Activated CD4-positive, alpha-beta T cell treated with anti-CD3 and anti-CD28 coated beads for 1 hour (primary cell): ENCODE results near the gene ZNF474.

ENCODE experiments used
- DNase-seq: peaks from one replicate; pipeline ENCODE4 v3.0.0-alpha.2; 2020

Gene ZNF474

DNA sequence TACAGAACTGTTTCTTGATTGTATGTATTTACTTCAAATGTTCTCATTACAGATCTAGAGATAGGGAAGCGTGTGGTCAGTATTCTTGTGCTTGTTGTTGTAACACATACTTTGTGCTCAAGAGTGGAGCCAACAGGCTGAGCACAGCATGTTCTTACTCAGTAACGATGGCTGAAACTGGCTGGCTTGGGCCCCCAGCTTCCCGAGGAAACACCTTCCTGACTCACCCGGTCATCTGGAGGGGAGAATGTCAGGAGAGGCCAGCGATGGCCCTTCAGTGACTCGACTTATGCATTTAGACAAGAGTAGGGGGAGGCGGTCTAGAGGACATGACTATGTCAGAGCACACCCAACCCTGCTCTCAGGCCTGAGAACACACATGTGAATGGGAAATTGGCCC lies 25.6 kb downstream of the ZNF474 start:
- no peak for DNase-seq

DNA sequence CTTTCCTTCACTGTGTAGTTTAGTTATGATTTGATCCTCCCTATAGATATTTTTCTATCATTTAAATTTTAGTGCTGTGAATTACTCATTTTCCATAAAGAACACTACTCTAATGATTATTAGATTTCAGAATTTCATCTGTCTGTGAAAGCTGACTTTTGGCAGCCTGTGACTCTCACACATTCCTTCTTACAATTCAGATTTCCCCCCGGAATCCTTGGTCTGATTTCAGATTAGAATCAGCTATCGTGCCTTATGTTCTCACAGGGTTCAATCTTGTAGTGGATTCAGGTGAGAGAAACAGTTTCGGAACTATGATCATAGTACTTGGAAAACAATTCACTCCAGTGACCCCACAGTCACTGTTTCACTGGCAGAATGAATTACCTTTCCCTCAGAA lies 26.2 kb downstream of the ZNF474 start:
- DNase-seq: no peak

DNA sequence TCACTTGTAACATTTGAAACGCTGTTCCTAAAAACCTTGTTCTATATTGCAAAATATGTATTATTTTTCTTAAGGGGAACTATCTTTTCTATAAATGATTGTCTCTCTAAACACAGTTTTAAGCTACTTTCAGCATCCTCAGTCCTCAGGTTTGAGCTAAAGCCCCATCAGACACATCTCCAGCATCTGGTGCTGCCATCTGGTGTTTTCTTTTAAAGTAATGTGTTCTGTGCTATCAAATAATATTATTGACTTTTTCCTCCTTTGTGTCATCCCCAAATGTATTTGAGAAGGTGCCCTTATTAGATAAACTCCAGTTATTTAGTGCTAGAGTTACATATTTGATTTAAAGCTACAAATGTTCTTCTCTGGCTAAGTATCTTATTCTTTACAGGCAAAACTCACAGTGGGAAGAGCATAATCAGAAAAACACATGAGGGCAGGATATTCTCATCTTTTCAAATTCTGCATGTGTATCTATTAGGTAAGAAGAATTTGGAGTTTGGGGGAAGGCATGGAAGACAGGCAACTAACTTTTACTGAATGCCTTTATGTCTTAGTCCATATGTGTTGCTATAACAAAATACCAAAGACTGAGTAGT lies 27.5 kb downstream of the ZNF474 start:
- no peak for DNase-seq

DNA sequence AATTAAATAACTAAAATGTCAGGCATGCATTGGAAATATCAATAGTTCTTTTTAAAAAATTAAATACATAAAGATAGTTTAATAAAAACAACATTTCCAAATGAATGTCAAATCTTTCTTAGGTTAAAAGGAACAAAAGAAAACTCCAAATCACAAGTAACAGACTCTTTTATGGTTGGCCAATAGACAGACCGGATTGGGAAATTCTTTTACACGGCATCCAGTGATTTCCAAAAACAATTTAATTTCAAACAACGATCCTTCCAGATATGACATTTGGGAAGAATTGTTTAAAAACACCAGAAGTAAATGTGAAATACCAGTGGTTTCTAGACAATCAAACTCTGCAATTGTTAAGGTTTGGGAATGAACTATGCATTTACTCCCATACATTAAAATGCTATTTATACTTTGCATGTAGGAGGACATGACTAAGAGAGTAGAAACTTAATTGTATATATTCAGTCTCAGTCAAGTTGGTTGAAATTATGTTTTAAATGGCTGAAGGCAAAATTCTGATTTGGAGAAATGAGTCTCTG lies 32.8 kb downstream of the ZNF474 start:
- no peak for DNase-seq

DNA sequence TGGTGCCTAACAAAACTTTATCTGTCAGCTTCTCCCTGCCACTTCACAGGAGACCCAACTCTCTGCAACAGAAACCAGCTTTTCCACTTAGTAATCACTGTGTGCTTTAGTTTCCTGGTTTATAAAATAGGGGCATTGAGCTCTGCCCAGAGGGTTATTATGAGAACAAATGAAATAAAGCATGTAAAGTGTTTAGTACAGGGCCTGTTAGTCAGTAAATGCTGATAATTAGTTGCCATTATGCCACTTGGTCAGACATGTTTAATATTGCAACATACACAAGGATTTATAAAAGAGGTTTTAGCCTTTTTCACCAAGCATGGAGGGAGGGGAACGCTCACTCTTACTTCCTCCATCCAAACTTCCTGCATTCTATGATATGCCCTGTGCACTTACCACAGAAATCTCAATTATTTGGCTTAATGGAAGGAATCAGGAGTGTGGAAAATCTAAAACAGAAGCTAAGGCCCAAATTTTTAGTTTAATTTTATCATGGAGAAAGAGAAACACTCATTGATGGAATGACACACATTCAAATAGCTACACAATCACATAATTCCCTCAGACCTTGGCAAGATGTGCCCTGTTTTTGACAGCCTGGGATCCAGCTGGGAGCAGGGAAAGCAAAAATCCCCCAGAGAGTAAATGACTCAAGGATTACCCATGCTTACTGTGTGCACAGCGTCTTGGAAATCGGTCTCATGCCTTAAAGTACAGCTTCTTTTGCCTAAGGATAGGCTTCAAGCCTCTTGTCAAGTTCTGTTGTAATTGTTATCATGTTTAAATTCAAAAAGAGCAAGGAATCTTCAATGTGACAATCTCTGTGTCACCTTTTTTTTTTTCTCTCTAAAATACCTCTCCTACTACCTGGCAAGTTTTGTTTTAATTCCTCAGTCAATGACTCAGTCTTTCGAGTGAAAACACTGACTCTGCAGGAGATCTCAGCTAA lies 34.0 kb downstream of the ZNF474 start:
- no peak for DNase-seq

DNA sequence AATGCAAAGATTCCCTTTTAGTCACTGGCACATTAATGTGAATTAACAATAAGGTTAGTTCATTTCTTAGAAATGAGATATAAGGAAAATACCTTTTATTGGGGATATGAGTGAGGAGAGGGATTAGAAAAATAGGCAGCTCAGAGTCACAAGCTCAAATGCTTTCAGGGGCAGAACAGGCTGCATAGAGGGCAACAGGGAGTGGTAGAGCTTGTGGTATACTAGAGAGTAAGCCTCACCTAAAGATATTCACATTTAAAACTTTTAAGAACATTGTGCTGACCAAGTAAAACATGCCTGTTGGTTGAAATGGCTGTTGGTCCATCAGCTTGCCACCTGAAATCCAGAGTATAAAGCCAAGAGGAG lies 34.7 kb downstream of the ZNF474 start:
- no peak for DNase-seq

DNA sequence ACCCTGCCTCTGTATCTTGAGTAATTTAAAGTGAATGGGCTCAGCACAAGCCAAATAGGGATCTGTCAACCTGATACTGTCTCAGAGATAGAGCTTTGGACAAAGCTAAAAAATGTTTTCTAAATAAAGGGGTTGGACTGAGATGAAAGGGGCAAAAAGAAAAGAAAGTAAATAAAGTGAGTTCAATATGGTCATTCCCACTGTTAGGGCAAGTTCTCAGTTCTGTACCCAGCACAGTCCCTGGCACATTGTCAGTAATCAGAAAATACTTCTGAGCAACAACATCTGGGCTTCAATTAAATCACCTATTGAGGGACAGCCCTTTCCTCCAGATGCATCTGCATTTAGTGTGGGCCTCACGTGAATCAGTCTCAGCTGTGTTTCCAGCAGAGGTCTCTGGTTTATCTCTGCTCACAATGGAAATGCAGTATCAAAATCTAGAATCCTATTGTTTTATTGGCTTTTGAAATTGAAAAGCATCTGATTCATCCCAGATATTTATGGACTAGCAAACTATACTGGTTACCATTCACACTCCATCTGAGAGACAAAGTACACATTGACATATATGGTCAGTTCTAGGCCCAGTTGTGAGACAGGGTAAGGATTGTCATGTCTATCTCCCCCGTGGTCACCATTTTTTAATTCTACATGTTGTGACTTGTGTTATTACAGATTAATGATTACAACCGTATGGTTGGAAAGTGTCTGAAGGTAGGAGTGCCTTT lies 35.6 kb downstream of the ZNF474 start:
- no peak for DNase-seq

DNA sequence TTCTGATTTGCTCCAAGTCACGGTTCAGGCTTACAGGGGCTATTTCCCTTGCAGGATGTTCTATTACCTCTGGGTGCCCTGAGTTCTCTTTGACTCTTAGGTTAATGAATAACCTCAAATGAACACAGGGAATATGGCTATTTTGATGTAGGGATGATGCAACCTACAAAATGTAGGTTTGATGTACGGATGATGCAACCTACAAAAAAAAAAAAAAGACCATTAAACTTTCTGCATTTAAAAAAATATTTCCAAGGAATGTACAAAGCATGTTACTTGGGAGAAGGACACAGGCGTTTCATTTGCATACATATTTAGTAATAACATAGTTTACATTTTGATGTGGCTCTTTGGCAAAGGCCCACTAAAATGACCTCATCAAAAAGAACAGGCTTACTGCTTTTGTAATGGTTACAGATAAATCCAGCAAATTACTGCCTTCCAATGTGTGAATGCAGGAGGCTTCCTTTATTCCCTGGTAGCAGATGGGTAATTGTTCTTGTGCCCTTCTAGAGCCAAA lies 36.3 kb downstream of the ZNF474 start:
- no peak for DNase-seq

DNA sequence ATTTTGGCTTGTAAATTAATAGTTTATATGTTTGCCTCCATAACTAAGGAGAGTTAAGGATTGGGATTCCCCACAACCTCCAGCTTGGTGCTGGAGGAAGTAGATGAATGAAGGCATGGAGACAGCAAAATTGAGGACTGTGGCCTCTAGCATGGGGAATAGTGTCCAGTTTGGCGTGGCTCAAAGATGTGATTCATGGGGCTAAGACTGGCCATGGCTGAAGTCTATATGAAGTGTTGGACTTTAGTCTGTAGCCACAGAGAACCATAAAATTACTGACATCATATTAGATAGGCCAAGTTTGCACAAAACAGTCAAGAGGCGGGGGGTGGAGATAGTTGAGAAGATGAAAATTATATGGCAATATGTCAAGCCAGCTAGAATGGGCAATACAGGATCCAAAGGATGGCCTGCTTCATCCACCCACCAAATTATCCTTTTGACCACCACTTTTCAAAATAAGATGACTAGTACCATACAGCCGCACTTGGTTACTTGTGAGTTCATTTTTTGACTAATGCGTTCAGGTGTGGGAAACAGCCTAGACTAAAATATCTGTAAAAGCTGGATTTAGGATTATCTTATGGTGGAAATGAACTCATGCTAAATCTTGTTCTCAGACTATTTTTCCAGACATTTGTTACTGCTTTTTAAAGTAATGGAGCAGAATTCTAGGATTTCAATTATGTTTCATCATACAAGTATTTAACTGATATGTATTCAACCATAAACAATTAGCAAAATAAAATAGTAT lies 40.2 kb downstream of the ZNF474 start:
- no peak for DNase-seq

DNA sequence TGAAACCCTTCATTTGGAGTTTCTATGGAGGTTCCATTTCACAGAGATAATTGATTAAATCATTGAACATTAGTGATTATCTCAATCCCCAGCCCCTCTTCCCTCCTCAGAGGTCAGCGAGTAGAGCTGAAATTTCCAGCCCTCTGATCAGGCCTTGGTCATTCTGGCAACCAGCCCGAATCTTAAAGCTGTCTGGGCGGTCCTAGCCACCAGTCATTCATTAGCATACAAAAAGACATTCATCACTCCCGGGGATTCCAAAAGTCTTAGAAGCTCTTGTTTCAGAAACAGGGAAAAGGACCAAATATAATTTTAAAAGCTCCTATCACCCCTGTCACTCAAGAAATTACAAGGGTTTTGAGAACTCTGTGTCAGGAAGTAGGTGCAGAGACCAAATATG lies 41.3 kb downstream of the ZNF474 start:
- no peak for DNase-seq

DNA sequence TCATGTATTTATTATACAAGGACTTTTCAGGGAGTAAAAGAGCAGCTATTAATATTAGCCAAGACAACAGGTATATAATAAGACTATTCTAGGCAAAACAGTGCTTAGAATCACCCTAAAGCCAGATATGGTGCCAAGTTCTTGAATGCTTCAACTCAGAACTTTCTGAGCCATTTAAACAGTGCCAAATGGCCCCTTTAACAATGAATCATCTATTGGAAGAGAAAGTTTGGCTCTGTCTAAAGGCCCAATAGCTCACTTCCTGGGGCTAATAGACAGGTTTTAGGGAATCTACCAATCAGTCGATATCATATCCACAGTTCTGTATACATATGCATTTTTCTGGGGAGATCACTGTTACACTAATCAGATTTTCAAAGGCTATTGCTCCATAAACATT lies 42.9 kb downstream of the ZNF474 start:
- no peak for DNase-seq

DNA sequence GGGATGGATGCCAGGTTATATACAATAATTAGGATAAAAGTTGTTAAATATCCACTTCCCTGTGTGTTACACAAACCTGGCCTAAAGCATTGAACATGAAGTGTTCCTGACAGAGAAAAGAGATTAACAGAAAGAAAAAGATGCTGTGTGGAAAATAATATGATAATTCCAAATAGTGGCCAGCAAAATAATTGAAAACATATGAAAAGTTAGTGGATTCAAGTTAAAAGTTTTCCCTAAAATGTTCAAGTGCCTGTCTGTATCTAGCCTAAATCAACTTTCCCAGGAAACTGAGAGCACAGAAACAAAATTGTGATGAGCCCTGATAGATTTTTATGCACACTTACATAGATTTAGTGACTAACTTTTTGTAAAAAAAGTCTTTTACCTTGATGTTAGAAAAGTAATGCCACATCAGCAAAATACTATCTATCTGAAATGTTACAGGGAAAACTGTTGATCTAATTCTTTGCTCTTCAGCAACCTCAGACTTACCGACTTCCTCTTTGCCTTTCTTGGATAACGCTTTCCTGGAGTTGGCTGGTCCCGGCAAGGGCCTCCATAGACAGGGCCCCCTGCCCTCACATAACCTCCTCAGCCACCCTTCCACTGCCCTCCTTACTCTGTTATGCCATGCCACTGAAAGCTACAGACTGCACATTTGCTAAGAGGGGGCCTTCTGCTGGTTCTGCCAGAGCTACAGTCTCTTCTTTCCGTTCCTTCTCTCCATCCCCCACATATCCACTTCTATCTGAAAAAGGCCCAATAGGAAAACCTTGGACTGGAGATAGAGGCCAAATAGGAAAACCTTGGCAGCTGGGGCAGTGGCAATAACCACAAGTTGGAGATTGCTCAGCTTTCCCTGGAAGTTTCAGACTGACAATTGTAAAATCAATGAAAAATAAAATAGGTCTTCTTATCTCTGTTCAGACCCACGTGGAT lies 44.4 kb downstream of the ZNF474 start:
- no peak for DNase-seq

DNA sequence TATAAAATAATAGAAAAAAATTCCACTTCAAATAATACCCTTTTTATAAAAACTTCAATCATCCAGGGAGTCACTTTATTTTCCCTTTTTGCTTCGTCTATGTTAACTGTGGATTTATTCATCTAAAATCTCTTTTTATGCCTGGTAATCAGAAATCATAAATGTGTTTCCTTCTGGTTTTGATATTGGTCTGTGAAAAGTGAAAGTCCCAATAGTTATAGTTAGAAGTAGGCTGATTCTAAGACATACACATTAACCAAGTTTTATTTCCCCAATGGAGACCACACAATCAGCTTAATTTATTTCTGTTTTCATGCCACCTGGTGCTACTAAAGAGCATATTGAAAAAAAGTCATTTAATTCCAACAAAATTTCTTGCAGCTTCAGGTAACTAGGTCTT lies 45.7 kb downstream of the ZNF474 start:
- no peak for DNase-seq

DNA sequence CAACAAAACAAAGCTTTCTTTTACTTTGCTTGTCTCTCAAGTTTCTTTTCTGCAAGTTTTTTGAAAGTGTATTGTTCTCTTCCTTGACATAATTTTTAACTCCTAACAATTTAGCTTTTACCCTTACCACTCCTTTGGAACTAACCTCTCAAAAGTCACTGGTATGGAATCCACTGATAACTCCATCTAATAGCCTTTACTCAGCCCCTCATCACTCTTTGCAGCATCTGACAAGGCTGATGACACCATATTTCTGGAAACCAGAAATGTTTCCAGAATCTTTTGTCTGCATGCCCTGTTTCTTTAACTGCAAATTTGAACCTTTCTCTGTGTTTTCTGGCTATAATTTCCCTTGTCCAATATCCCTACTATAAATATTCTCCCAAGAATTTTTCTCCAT lies 46.5 kb downstream of the ZNF474 start:
- DNase-seq: no peak

DNA sequence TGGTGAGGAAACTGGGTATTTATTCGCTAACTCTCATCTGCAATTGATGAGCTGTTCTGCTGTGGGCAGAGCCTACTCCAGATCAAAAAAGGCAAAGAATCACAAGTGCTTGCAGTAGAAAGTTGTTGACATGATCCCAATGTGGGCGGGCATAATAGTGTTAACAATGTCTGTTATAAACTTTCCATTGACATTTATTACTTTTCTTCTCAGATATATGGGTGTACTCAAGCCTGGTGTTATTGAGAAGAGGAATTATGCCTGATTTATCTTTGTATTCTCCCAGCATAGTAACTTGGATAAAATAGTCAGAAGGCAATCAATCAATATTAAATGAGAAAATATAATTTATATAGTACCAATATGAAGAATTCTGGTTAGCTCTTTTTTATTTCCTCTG lies 47.8 kb downstream of the ZNF474 start:
- DNase-seq: no peak

DNA sequence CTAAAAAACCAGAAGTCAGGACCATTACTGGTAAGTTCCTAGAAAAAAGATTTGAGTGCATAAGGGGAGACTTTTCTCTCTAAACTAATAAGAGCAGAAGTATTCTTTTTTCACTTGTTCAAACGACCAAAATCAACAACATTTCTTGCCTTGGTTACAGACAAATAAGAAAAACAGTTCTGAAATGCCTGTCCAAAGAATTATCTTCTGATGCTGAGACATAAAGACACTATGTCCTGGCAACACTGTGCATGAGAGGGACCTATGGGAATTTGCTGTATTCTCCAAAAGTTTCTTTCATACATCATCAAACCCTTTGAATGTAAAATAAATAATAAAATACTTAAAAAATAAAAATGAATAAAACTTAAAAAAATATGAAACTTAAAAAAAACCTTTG lies 50.4 kb downstream of the ZNF474 start:
- DNase-seq: no peak

DNA sequence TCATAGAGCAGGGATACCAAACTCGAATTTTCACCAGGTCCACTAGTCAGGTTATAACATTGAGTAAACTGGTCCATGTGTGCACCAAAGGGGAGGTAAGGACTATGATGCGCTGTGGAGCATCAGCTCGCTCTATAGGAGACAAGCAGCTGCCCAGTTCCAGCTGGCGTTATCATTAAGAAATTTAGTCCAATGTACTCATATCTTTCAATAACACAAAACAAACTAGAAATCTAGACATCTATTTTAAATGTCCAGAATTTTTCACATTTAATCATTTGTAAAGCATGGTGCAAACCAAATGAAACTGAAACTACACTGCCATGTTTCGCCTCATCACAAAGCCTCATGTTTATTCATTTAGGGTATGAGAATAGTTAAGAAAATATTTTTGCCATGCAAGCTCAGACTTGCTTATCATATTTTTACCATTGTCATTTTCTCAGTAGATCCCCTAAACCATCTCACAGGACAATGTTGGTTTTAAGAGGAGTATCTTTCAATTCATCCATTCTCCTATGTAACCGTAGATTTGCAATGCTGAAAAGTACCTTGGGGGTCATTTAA lies 50.9 kb downstream of the ZNF474 start:
- no peak for DNase-seq

DNA sequence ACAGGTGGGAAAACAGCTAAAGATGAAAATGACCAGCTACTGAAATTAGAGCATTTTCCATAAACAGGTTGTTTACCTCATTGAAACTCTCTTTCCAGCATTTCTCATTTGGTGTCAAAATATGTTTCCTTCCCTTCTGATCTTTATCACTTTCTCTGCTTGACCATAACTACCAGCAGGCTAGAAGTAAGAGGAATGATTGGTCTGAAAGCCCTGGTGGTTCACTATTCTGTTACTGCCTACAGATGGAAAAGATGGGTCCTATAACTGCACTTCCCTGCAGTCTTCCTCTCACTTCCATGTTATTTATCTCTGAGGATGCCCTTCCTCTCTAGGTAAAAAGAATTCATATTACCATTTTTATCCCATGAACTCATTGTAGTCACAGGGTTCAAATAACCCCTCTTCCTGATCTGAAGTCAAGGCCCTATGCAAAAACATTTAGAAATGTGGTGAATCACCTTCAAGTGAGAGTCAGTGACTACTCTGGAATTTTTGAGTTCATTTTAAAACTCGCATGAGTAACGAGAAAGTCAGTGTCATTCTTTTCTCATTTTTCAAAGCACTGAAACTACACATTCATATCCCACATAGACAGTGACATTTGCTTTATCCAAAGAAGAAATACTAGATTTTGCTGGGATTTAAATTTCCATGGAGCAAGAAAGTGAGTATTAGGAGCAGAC lies 51.7 kb downstream of the ZNF474 start:
- DNase-seq: no peak

DNA sequence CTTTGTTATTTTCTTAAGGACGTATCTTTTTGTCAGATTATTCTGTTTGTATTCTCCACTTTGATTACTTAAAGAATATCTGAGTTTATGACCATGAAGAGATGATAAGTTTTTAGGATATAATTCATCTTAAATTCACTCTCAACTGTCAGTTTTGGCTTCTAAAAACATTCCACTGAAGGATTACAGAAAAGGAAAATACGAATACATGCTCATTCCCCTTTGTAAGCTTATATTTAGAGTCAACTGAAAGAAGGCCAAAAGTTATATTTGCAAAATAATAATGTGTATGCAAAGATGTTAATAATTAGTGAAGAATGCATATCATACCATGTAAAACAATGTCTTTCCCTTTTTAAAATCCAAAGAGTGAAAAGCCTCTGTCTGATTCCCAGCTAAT lies 52.5 kb downstream of the ZNF474 start:
- no peak for DNase-seq

DNA sequence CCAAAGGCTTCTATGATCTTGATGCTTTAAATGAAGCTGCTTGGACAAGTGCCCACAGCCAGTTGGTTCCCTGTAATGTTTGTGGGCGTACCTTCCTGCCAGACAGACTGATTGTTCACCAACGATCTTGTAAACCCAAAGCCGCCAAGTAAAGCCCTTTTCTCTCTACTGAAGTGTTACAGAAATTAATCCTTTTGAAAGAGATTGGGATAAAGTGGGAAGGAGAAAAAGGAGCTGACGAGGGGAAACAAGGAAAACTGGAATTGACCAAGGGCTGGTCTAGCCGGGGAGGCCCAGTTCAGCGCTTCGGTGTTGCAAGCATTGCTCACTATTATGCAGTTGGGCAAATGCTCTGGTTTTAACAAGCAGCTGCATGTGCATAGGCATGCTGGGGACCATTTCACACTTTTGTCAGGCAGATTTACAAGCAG lies 53.2 kb downstream of the ZNF474 start:
- DNase-seq: no peak
